H1 (cell line): ENCODE measurements around the gene ANAPC5. TPM values are rescaled to one million over a fixed set of nuclear protein-coding genes. Genes with fewer than 3 reads are reported as not detected.

Source experiments
- CTCF ChIA-PET: fragments of 300-600 bp; sonication (Branson Sonifier 250); formaldehyde crosslinking; loops from one replicate; lab custom pipeline; 2021; ENCODE audit not compliant: partially characterized antibody; lab: Charles Lee
- POLR2A ChIA-PET: fragments of 300-600 bp; sonication (Branson Sonifier 250); formaldehyde crosslinking; loops from one replicate; lab custom pipeline; 2021; ENCODE audit warnings: inconsistent platforms; ENCODE audit not compliant: partially characterized antibody; lab: Charles Lee
- DNase-seq, 2 experiments: peaks; one replicate each; pipeline versions ENCODE4 v3.0.0 to v3.0.0-alpha.2; 2010 to 2022; ENCODE audit warnings: low spot score in 2 of 2, low read depth in 1 of 2, mixed read lengths in 1 of 2
- FAIRE-seq: peaks from 2 replicates; lab custom pipeline; 2011; peaks lifted over from hg19 to GRCh38; lab: Jason Lieb, UNC
- H2AFZ ChIP-seq: 2 replicates; pipeline ENCODE4 v1.8.1; 2012; ENCODE audit warnings: low read length, inconsistent platforms
- H2AK5ac ChIP-seq: 2 replicates; pipeline ENCODE4 v1.6.1; 2013; ENCODE audit warnings: low read depth, low read length
- H2BK120ac ChIP-seq: replicated peaks from 2 replicates; pipeline ENCODE3; 2013; ENCODE audit warnings: low read depth, low read length, inconsistent platforms
- H2BK12ac ChIP-seq: 2 replicates; pipeline ENCODE4 v1.6.1; 2013; ENCODE audit warnings: low read depth, low read length
- H2BK15ac ChIP-seq: 2 replicates; pipeline ENCODE4 v1.6.1; 2013; ENCODE audit warnings: low read length
- H2BK20ac ChIP-seq: 2 replicates; pipeline ENCODE4 v1.6.1; 2013; ENCODE audit warnings: low read length
- H2BK5ac ChIP-seq: 2 replicates; pipeline ENCODE4 v1.6.1; 2013; ENCODE audit warnings: low read depth, low read length
- H3K14ac ChIP-seq: 2 replicates; pipeline ENCODE4 v1.6.1; 2013; ENCODE audit warnings: inconsistent platforms; ENCODE audit not compliant: insufficient read length
- H3K18ac ChIP-seq: 2 replicates; pipeline ENCODE4 v1.6.1; 2013; ENCODE audit warnings: low read length; ENCODE audit errors: extremely low read depth
- H3K23ac ChIP-seq: 2 replicates; pipeline ENCODE4 v1.6.1; 2013; ENCODE audit warnings: inconsistent platforms; ENCODE audit not compliant: insufficient read length
- H3K23me2 ChIP-seq: 2 replicates; pipeline ENCODE4 v1.6.1; 2013; ENCODE audit warnings: low read depth, low read length
- H3K27ac ChIP-seq: 2 replicates; pipeline ENCODE4 v1.6.1; 2011; ENCODE audit warnings: low read depth, low read length, inconsistent platforms
- H3K27me3 ChIP-seq, 4 experiments: replicated peaks in 1 of 4; 1 replicate in 1 of 4; 2 replicates in 3 of 4; pipeline versions ENCODE4 v1.6.1 to v1.8.1; 2011 to 2013; ENCODE audit warnings: low read length in 3 of 4, mild to moderate bottlenecking in 3 of 4, inconsistent platforms in 2 of 4, mixed read lengths in 2 of 4, moderate library complexity in 1 of 4; ENCODE audit not compliant: control insufficient read depth in 3 of 4, insufficient read depth in 3 of 4; ENCODE audit errors: extremely low read depth in 1 of 4
- H3K36me3 ChIP-seq, 4 experiments: 2 replicates each; pipeline versions ENCODE4 v1.6.1 to v1.8.1; 2011 to 2013; ENCODE audit warnings: mild to moderate bottlenecking in 4 of 4, low read length in 3 of 4, moderate library complexity in 2 of 4, control low read depth in 1 of 4, inconsistent platforms in 1 of 4; ENCODE audit not compliant: insufficient read depth in 4 of 4, control insufficient read depth in 2 of 4
- H3K4ac ChIP-seq: replicated peaks from 2 replicates; pipeline ENCODE3; 2013; ENCODE audit warnings: low read length, low read depth, mixed read lengths, inconsistent platforms; ENCODE audit not compliant: insufficient read length
- H3K4me1 ChIP-seq, 4 experiments: replicated peaks in 1 of 4; 1 replicate in 1 of 4; 2 replicates in 3 of 4; pipeline versions ENCODE4 v1.6.1 to v1.8.1; 2011 to 2013; ENCODE audit warnings: low read length in 3 of 4, inconsistent platforms in 2 of 4, mixed read lengths in 1 of 4; ENCODE audit not compliant: insufficient read depth in 4 of 4, control insufficient read depth in 3 of 4
- H3K4me2 ChIP-seq, 2 experiments: 2 replicates each; pipeline versions ENCODE4 v1.6.1 to v1.8.1; 2011 to 2013; ENCODE audit warnings: low read depth in 2 of 2, low read length in 2 of 2, control low read depth in 1 of 2, inconsistent platforms in 1 of 2, mild to moderate bottlenecking in 1 of 2; ENCODE audit not compliant: insufficient read depth in 1 of 2
- H3K4me3 ChIP-seq, 4 experiments: fragments of 200-600, 300-600 bp in 1 of 4; sonication (generic), shearing (Covaris generic), sonication (Bioruptor Twin) in 1 of 4; 2 replicates each; pipeline versions ENCODE4 v1.5.1 to v1.8.1; 2011 to 2016; ENCODE audit warnings: low read length in 4 of 4, low read depth in 3 of 4, control low read depth in 2 of 4, inconsistent platforms in 2 of 4, mild to moderate bottlenecking in 2 of 4, mixed read lengths in 1 of 4, moderate library complexity in 1 of 4; ENCODE audit not compliant: insufficient read depth in 2 of 4; ENCODE audit errors: extremely low read depth in 1 of 4
- H3K56ac ChIP-seq: replicated peaks from 2 replicates; pipeline ENCODE3; 2013; ENCODE audit warnings: low read depth, mild to moderate bottlenecking, mixed read lengths, low read length, inconsistent platforms; ENCODE audit not compliant: insufficient read length
- H3K79me1 ChIP-seq: 2 replicates; pipeline ENCODE4 v1.6.1; 2013; ENCODE audit warnings: low read depth, low read length, control low read depth
- H3K79me2 ChIP-seq, 2 experiments: 2 replicates each; pipeline versions ENCODE4 v1.6.1 to v1.8.1; 2012 to 2013; ENCODE audit warnings: low read length in 2 of 2, mild to moderate bottlenecking in 2 of 2, inconsistent platforms in 1 of 2; ENCODE audit not compliant: insufficient read depth in 2 of 2, control insufficient read depth in 1 of 2
- H3K9ac ChIP-seq, 4 experiments: replicated peaks in 1 of 4; 1 replicate in 1 of 4; 2 replicates in 3 of 4; pipeline versions ENCODE4 v1.6.1 to v1.8.1; 2011 to 2013; ENCODE audit warnings: low read depth in 3 of 4, low read length in 3 of 4, control low read depth in 2 of 4, mild to moderate bottlenecking in 2 of 4, moderate library complexity in 2 of 4, inconsistent platforms in 1 of 4; ENCODE audit errors: extremely low read depth in 1 of 4
- H3K9me3 ChIP-seq, 2 experiments: 2 replicates each; pipeline versions ENCODE4 v1.6.1 to v1.8.1; 2012 to 2013; ENCODE audit warnings: mild to moderate bottlenecking in 2 of 2, moderate library complexity in 2 of 2, control low read depth in 1 of 2, inconsistent platforms in 1 of 2, low read depth in 1 of 2, low read length in 1 of 2, mixed read lengths in 1 of 2; ENCODE audit not compliant: insufficient read depth in 2 of 2
- H4K20me1 ChIP-seq, 2 experiments: replicated peaks in 1 of 2; 2 replicates each; pipeline versions ENCODE3 to v1.8.1; 2011 to 2013; ENCODE audit warnings: inconsistent platforms in 2 of 2, low read length in 2 of 2, mild to moderate bottlenecking in 1 of 2; ENCODE audit not compliant: insufficient read depth in 2 of 2, control insufficient read depth in 1 of 2
- H4K5ac ChIP-seq: 2 replicates; pipeline ENCODE4 v1.6.1; 2013; ENCODE audit warnings: low read length, low read depth, mixed read lengths, inconsistent platforms; ENCODE audit not compliant: insufficient read length
- H4K8ac ChIP-seq: 2 replicates; pipeline ENCODE4 v1.8.0; 2013; ENCODE audit warnings: mild to moderate bottlenecking, moderate library complexity, low read length, inconsistent platforms; ENCODE audit not compliant: insufficient read depth; ENCODE audit errors: extremely low read depth
- H4K91ac ChIP-seq: replicated peaks from 2 replicates; pipeline ENCODE3; 2013; ENCODE audit warnings: low read length, mixed read lengths, inconsistent platforms; ENCODE audit not compliant: insufficient read length
- BCL11A ChIP-seq, 2 experiments: IDR thresholded peaks; one replicate each; pipeline ENCODE4 v1.6.1; 2011; ENCODE audit warnings: low read depth in 2 of 2, low read length in 2 of 2, mild to moderate bottlenecking in 2 of 2
- RXRA ChIP-seq: IDR thresholded peaks from 2 replicates; pipeline ENCODE4 v1.6.1; 2011; ENCODE audit warnings: low read depth, mild to moderate bottlenecking, low read length, moderate library complexity; ENCODE audit not compliant: insufficient read depth
- SIN3A ChIP-seq, 2 experiments: IDR thresholded peaks in 1 of 2; conservative IDR thresholded peaks in 1 of 2; 2 replicates each; pipeline ENCODE4 v1.6.1; 2011 to 2012; ENCODE audit warnings: low read length in 2 of 2, improper control_type of control experiment in 1 of 2, low read depth in 1 of 2, mild to moderate bottlenecking in 1 of 2
- SIRT6 ChIP-seq: IDR thresholded peaks from one replicate; pipeline ENCODE4 v1.7.1; 2012; ENCODE audit warnings: low read length, inconsistent platforms
- USF2 ChIP-seq: IDR thresholded peaks from 2 replicates; pipeline ENCODE4 v1.6.1; 2011; ENCODE audit warnings: low read length, improper control_type of control experiment
- WGBS, 2 experiments: shearing (Covaris generic) in 1 of 2; methylation state at CpG; one replicate each; pipeline versions ENCODE4 v1.1.6 to v1.1.7; 2013 to 2015; ENCODE audit warnings: low lambda C conversion rate in 2 of 2, mixed read lengths in 2 of 2, inconsistent platforms in 1 of 2, low coverage in 1 of 2, missing lambda C conversion rate in 1 of 2; ENCODE audit not compliant: insufficient replicate concordance in 2 of 2, insufficient coverage in 1 of 2, insufficient read length in 1 of 2; ENCODE audit errors: extremely low coverage in 1 of 2, missing lambda C conversion rate in 1 of 2; 5-methylcytosine and 5-hydroxymethylcytosine counted together
- polyA plus RNA-seq, 7 experiments: library from polyadenylated mRNA; depleted of rRNA in 3 of 7; stranded (reverse) in 5 of 7; unstranded in 2 of 7; fragments of >200 nt in 5 of 7; fragments of 200-250 nt in 2 of 7; gene quantifications; 1 replicate in 5 of 7; 2 replicates in 1 of 7; 4 replicates in 1 of 7; pipeline versions ENCODE4 v1.2.1 to v1.2.3, GENCODE V29; 2011 to 2013; ENCODE audit warnings: missing spikeins in 2 of 7, mixed read lengths in 2 of 7
- total RNA-seq: library from RNA; stranded (reverse); fragmentation: NEBNext Ultra II Directional; extraction: Animal tissue kit (Norgen Biotek cat#: 25700); gene quantifications from 2 replicates; pipeline ENCODE4 v1.2.1, GENCODE V29; 2021

Gene ANAPC5
- total and polyA plus RNA-seq, 2 of the 8 experiments (the other 6 are each of a cell fraction or from before 2014, with no cell fraction given), result 103 to 127 TPM

GRCh38 chr12:121299662-121300061, 52.5 kb downstream of the ANAPC5 start:
- no peak overlapping the region for H3K27ac ChIP-seq
- H2AK5ac ChIP-seq, result no peak overlapping the region
- peaks cover 0 to 5% of the 10 kb centered on the region in 2 experiments; a peak in 1 of 4 replicates for H3K79me2 ChIP-seq
- H3K4ac ChIP-seq, result no peak overlapping the region
- no peak overlapping the region for H3K56ac ChIP-seq
- H3K9ac ChIP-seq, result no peak overlapping the region
- no peak overlapping the region for H2BK12ac ChIP-seq
- no peak overlapping the region for H3K4me3 ChIP-seq
- H3K79me1 ChIP-seq, result 0 out of 2 replicates have a peak, but pooled peaks cover 6% of the 10 kb centered on the region
- WGBS, 2 experiments, result 94% methylated on average over 4 of the region's 4 CpGs; no CpG with 5 or more reads in 1 of the 2 experiments
- TF ChIP-seq BCL11A (IDR thresholded peaks at IDR 0.05; ENCODE audit: low read depth in 2 of 2, low read length in 2 of 2), result no peak
- no peak for TF ChIP-seq SIRT6
- no peak for TF ChIP-seq USF2
- no peak for TF ChIP-seq RXRA
- no peak for TF ChIP-seq SIN3A (conservative IDR thresholded peaks at IDR 0.05 in 1 of 2, IDR thresholded peaks at IDR 0.05 in 1 of 2; ENCODE audit: low read depth in 1 of 2, low read length in 2 of 2)
- TF ChIP-seq, all 59 proteins: peak for 0
- Histone ChIP-seq H3K27me3 (no peaks in the 10 kb centered on the region), H4K5ac (no peak overlapping the region), H2AFZ (no peak overlapping the region), H3K36me3 (no peaks in the 10 kb centered on the region), H2BK20ac (no peak overlapping the region), H2BK5ac (no peak overlapping the region), H3K4me2 (no peak overlapping the region), H3K4me1 (peaks cover 0 to 3% (median 1%) of the 10 kb centered on the region in 4 experiments; a peak in 2 of 7 replicates), H4K20me1 (peaks cover 0 to 5% of the 10 kb centered on the region in 2 experiments), H3K9me3 (no peaks in the 10 kb centered on the region), H4K91ac (no peak overlapping the region), H3K18ac (no peak overlapping the region), H2BK15ac (no peak overlapping the region), H3K23me2 (peaks cover 10% of the 10 kb centered on the region), H3K23ac (no peak overlapping the region), H3K14ac (no peak overlapping the region), H2BK120ac (no peak overlapping the region), H4K8ac (no peak overlapping the region)
- ChIA-PET CTCF (no interaction called here), POLR2A (interaction anchor here (1.0 kb wide), 1 partner anchor 101 kb away, joined by 3 read pairs; the partner anchor contains the start of gene RNF34)
- no peak for FAIRE-seq
- DNase-seq, result no peak
